ENCODE data around the gene SMARCAL1.
"Not testable (repeated sequence)": the region's sequence is repeated elsewhere in the genome, so short reads cannot be mapped to it uniquely, and the experiment has no call there.

Gene SMARCAL1

DNA sequence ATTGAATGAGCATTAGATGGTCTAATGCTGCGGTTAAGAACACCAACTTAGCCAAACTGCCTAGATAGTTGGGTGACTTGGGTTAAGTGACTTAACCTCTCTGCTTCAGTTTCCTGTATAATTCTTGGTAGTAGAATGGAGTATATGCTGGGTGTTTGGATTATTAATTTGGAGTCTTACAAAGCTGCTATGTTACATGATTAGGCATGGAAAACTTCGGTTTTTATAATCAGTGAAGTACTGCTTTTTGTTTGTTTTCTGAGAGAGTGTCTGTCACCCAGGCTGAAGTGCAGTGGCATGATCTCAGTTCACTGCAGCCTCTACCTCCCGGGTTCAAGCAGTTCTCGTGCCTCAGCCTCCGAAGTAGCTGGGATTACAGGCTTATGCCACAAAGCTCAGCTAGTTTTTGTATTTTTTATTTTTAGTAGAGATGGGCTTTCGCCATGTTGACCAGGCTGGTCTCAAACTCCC lies 90.9 kb downstream of the SMARCAL1 start:
- no peak for FAIRE-seq

DNA sequence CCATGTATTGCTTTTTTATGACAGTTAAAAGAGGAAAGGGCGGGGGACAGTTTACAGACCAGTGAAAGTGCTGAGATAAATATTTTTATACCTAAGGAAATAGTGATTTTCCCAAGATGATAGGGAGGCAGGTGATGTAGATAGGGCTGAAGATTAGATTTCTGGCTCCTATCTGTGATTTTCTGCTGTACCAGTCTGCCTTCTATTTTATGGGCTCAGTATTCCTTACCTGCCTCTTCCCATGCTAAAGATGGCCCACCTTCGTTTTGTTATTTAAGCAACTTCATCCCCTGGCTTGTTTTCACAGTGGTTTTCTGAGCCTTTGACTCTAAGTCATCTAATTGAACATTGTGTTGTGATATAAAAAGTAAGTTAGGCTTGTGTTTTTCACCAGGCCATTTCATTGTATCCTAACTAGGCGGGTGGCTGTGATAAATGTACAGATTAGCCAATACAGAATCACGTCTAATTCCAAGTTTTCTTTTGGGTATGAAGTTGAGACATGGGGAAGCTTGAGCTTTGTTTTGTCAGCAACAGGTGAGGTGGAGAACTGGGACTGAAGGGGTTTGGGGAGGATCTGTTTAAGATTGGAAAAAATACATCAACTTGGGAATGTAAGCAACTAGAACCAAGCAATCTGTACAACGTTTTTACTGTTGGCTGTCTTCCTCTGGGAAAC lies 91.6 kb downstream of the SMARCAL1 start:
- no peak for FAIRE-seq

DNA sequence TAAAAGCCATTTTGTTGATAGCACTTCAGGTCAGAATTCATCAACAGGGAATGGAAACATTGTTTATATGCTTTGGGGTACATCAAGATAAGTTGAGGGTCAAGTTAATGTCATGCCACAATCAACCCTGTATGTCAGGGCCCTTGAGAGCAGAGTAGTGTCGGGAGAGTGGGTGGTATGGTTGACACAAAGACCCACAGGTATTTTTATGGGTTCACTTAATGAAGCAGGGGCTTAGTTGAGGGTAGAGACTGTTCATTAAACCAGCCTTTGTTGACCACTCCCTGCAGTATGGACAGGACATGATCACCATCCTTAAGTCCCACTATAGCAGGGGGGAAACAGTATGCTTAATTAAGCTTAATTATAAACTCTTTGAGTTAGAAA lies 92.1 kb downstream of the SMARCAL1 start:
- FAIRE-seq, result no peak

DNA sequence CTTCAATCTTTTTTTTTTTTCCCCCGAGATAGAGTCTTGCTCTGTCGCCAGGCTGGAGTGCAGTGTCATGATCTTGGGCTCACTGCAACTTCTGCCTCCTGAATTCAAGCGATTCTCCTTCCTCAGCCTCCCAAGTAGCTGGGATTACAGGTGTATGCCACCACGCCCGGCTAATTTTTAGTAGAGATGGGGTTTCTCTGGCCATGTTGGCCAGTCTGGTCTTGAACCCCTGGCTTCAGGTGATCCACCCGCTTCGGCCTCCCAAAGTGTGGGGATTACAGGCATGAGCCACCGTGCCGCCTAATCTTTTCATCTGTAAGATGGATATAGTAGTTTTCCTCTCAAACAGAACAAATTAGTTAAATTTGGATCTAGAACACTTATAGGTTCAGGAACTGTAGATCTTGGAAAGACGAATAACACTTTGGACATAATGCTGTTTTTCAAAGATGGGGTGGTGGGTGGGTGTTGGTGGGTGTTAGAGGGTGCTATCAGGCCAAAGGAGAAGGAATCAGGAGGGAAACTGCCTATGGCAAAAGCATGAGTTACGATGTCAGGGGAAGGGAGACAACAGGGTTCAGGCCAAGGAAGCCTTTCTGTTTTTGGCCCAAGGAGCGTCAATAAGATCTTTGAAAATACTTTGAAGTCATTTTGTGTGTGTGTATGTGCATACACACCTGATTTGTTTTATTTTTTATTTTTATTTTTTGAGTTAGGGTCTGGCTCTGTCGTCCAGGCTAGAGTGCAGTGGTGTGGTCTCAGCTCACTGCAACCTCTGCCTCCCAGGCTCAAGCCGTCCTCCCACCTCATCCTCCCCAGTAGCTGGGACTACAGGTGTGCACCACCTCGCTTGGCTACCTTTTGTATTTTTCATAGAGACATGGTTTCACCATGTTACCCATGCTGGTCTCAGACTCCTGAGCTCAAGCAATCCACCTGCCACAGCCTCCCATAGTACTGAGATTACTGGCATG lies 93.1 kb downstream of the SMARCAL1 start:
- no peak for FAIRE-seq

GRCh38 chr2:216507220-216508160 lies 95.2 kb downstream of the SMARCAL1 start:
- no peak for FAIRE-seq

DNA sequence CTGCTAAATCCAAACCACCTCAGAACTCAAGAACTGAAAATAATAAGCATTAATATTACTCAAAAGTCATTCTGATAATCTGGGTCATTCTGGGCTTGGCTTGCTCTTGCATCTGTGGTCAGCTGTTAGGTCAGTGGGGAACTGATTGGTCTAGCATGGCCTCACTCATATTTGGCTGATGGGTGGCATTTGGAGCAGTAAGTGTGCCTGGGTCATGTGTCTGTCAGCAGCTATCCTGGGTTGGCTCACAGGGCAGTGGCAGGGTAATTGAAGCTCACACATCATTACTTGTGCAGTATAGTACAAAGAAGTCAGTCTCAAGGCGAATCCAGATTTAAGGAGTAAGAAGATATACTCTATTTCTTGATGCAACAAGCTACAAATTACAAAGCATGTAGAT lies 95.9 kb downstream of the SMARCAL1 start:
- FAIRE-seq, result no peak

DNA sequence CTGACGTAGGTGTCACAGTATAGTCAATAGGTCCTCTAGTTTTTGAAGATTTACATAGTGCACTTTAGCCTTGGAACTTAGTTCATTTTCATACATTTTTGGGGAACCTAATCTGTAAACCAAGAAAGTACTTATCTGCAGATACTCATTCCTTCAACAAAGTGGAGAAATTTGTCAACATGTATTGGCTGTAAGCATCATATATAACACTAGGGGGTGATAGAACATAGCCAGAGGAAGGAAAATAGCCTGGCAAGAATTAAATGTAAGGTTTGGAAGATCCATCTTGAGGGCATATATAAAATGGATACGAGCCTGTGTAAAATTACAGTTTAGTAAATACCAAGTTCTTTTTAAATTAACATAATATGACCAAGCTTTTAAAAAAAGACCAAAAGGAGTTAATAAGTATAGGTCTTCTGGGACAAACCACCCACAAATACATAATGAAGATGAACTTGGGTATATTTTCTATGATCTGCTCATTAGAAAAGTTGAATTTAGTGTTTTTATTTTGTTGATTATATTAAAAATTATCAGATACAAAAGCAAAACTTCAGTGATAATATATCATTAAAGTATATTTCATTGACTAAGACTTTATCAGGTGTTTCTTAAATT lies 104.6 kb downstream of the SMARCAL1 start:
- peak; percentile 85 for FAIRE-seq

- FAIRE-seq, result no peak
Observed at GRCh38 chr2:216517447-216518225, 105.4 kb downstream of the SMARCAL1 start.

DNA sequence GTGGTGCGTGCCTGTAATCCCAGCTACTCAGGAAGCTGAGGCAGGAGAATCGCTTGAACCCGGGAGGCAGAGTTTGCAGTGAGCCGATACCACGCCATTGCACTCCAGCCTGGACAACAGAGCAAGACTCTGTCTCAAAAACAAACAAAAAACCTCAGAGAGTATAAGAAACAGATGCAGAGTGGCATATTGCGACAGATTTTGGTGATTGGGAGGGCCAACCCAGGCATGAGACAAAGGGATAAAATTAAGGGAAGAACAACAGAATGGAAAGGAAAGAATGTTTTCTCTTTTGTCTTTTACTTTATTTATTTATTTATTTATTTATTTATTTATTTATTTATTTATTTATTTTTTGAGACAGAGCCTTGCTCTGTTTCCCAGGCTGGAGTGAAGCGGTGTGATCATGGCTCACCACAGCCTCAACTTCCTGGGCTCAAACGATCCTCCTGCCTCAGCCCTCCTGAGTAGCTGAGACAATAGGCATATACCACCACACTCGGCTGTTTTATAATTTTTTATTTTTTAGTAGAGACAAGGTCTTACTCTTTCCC lies 106.4 kb downstream of the SMARCAL1 start:
- FAIRE-seq, result not testable (repeated sequence)

GRCh38 chr2:216519154-216519762 lies 107.0 kb downstream of the SMARCAL1 start:
- FAIRE-seq, result peak; percentile 67

DNA sequence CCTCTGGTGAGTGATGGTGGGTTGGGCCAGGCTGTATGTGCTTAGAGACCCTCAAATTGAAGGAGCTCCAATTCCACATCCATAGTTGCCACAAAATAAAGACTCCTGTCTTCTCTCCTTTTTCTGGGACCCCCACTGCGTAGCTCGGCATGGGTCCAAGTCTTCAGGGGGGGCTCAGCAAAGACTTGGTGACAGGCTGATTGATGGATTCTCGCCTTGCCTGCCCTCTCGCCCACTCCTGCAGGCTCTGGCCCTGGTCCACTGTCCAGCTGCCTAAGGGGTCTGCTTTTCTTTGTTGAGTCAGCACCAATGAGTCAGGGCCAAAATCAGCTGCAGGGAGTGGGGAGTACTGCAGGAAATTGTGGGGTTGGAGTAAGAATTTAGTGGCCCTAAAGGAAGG lies 107.8 kb downstream of the SMARCAL1 start:
- no peak for FAIRE-seq

GRCh38 chr2:216522892-216523502 lies 110.7 kb downstream of the SMARCAL1 start:
- no peak for FAIRE-seq

- FAIRE-seq, result no peak
Observed at GRCh38 chr2:216525972-216526371, 113.7 kb downstream of the SMARCAL1 start.

DNA sequence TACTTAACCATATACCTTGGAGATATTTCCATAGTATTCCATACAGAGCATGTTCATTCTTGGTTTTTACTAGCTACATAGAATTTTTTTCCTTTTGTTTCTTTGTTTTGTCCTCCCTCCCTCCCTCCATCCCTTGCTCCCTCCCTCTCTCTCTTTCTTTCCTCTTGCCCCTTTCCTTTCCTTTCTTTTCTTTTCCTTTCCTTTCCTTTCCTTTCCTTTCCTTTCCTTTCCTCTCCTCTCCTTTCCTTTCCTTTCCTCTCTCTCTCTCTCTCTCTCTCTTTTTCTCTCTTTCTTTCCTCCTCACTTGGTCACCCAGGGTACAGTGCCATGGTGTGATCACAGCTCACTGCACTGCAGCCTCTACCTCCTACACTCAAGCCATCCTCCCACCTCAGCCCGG lies 114.7 kb downstream of the SMARCAL1 start:
- no peak for FAIRE-seq

DNA sequence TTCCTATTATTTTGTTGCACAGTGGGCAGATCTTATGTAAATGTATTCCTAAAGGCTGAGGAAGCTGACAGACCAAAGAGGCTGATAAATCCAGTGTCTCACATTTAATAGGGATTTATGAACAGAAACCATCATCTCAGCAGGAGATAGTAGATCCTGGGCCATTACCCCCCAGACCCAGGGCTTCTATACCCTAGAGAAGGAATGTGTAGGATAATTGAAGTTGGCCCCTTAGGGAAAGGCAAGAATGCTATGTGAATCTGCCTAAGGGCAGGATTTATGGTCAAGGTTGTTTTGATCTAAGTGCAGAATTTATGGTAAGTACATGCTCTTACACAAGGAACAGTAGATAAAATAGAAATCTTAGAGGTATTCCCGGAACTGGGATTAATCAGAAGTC lies 115.3 kb downstream of the SMARCAL1 start:
- FAIRE-seq, result no peak

DNA sequence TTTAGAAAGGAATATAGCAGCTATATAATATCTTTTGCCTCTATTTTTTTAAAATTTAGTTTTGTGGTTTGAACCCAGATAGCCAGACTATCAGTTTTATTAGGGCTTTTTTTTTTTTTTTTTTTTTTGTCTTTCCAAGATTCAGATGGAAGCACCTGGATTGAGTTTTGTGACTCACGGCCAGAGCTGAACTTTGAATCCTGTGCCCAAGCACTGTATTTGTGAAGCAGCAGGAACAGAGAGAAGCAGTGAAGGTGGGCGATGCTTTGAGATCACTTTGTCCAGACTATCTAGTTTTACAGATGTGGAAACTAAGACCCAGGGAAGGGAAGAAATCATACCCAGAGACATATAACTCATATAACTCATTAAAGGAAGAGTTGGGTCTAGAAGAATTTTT lies 120.3 kb downstream of the SMARCAL1 start:
- no peak for FAIRE-seq
